ENCODE results near the gene CALCOCO1. TPM values are rescaled to one million over a fixed set of nuclear protein-coding genes. Genes with fewer than 3 reads are reported as not detected.
A peak's percentile ranks its signal among the peaks of the same experiment; 100 is the strongest.

The CALCOCO1 gene
- total RNA-seq, 2 donors from 2014 or later, result 108 to 194 TPM

DNA sequence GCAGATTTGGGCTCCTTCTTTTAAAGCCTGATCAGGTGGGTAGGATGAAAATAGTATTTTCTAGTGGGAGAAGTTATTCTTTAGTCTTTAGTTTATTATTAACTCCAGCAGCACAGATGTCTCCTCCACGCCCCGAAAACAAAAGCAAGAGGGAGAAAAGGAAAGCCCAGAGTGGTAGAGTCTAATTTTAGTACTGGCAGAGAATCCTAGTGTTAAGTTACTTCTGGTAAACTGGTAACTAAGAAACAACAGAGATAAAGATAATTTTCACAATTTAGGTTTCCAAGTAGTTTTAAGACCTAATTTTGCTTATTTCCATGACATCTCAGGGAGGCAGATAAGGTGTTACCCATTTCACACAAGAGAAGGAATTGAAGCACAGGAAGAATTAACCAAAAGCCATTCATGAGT is 67.7 kb downstream of the CALCOCO1 start:
- DNase-seq (ENCODE audit: low spot score), result no peak
- intact Hi-C loops (cut with DNase I), result no loop called here
- Histone ChIP-seq H3K4me1 (replicated peaks) (peaks cover 20% of the 10 kb centered on the region), H3K27me3 (replicated peaks; ENCODE audit: insufficient read depth) (no peaks in the 10 kb centered on the region), H3K4me3 (no peak overlapping the region), H3K27ac (peak overlapping the region; percentile 88 to 89), H3K36me3 (no peaks in the 10 kb centered on the region), H3K9me3 (no peaks in the 10 kb centered on the region)
- TF ChIP-seq POLR2AphosphoS5 (IDR thresholded peaks at IDR 0.05) (no peak), POLR2A (IDR thresholded peaks at IDR 0.05) (no peak)
- TF ChIP-seq, protein P1, sequence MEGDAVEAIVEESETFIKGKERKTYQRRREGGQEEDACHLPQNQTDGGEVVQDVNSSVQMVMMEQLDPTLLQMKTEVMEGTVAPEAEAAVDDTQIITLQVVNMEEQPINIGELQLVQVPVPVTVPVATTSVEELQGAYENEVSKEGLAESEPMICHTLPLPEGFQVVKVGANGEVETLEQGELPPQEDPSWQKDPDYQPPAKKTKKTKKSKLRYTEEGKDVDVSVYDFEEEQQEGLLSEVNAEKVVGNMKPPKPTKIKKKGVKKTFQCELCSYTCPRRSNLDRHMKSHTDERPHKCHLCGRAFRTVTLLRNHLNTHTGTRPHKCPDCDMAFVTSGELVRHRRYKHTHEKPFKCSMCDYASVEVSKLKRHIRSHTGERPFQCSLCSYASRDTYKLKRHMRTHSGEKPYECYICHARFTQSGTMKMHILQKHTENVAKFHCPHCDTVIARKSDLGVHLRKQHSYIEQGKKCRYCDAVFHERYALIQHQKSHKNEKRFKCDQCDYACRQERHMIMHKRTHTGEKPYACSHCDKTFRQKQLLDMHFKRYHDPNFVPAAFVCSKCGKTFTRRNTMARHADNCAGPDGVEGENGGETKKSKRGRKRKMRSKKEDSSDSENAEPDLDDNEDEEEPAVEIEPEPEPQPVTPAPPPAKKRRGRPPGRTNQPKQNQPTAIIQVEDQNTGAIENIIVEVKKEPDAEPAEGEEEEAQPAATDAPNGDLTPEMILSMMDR (IDR thresholded peaks at IDR 0.05), result no peak
- 9% methylated on average over 2 of the region's 2 CpGs for WGBS

DNA sequence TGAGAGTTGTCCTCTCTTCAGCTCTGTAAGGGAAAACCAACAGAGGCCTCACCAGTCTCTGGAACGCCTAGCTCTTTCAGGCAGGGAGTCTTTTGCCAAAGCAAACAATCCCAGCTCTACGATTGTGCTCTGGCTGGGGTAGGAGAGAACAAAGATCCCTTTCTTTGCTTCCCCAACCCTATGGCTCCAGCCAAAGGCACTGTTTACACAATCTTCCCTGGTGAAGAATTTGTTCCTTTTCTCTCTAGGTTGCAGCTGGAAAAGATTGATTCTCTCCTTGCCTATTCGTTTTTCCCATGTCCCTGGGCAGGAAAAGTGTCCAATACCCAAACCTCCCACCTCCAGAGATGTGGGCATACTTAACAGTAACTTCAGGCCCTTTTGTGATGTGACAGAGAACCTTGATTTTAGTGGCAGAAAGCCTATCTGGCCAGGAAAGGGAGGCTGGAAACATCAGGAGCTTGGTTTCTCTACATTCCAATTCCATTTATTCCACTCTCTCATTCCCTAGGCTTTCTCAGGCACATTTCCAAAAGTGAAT is 68.2 kb downstream of the CALCOCO1 start:
- H3K27ac ChIP-seq, result peak overlapping the region; percentile 88 to 89
- H3K27me3 ChIP-seq (replicated peaks; ENCODE audit: insufficient read depth), result no peaks in the 10 kb centered on the region
- H3K4me3 ChIP-seq, result no peak overlapping the region
- intact Hi-C loops (cut with DNase I), result no loop called here
- 6% methylated on average over 3 of the region's 3 CpGs for WGBS
- peak; percentile 91 for TF ChIP-seq POLR2AphosphoS5 (IDR thresholded peaks at IDR 0.05)
- TF ChIP-seq, protein P1 (IDR thresholded peaks at IDR 0.05), result no peak
- H3K36me3 ChIP-seq, result no peaks in the 10 kb centered on the region
- H3K4me1 ChIP-seq (replicated peaks), result peaks cover 20% of the 10 kb centered on the region
- H3K9me3 ChIP-seq, result no peaks in the 10 kb centered on the region
- peak; percentile 92 for DNase-seq (ENCODE audit: low spot score)

Other genes starting within 250 kb of the CALCOCO1 start
- 10 to 100 TPM in 1 of 2 donors, 1 to 10 TPM in 1; 4.3 to 30.9 TPM for gene MAP3K12, start 228.0 kb downstream of the CALCOCO1 start, total RNA-seq
- 10 to 100 TPM; 23.4 to 45.7 TPM for gene TARBP2, start 226.2 kb downstream of the CALCOCO1 start, total RNA-seq
- gene NPFF, start 220.0 kb downstream of the CALCOCO1 start, total RNA-seq, result not detected
- gene ATF7, start 101.1 kb downstream of the CALCOCO1 start, total RNA-seq, result 10 to 100 TPM; 37.9 to 46.7 TPM
- 100 to 1,000 TPM; 419 to 728 TPM for gene ATP5MC2, start 51.4 kb downstream of the CALCOCO1 start, total RNA-seq
- not detected for gene CISTR, start 24.5 kb upstream of the CALCOCO1 start, total RNA-seq
- gene HOXC13, start 211.4 kb upstream of the CALCOCO1 start, total RNA-seq, result 1 to 10 TPM in 1 of 2 donors, under 1 TPM in 1; 0.34 to 1.2 TPM
- not detected for gene HOXC12, start 227.5 kb upstream of the CALCOCO1 start, total RNA-seq
- gene HOXC11, start 245.7 kb upstream of the CALCOCO1 start, total RNA-seq, result not detected
- under 1 TPM in 1 of 2 donors, not detected in 1; 0.28 TPM for gene HOTAIR, start 247.5 kb upstream of the CALCOCO1 start, total RNA-seq

All from prostate gland (tissue), 2 donors.